Panc1 (cell line): Measurements from ENCODE around the gene DBH. TPM values are rescaled to one million over a fixed set of nuclear protein-coding genes. Genes with fewer than 3 reads are reported as not detected.
A peak's percentile ranks its signal among the peaks of the same experiment; 100 is the strongest.

ENCODE experiments used
- ATAC-seq: fragments of 200-7000 bp; cut with Tn5 transposase; 2 replicates; pipeline ENCODE4 v1.9.1; 2020; ENCODE audit warnings: mild to moderate bottlenecking, moderate library complexity
- BruUV-seq: library from RNA; stranded (reverse); fragments of 400-500 nt; replicated peaks from 2 replicates; lab custom pipeline; 2021; lab: Mats Ljungman, UMichigan
- CTCF ChIA-PET: fragments of 300-600 bp; sonication (Branson Sonifier 250); formaldehyde crosslinking; loops from one replicate; lab custom pipeline; 2022; ENCODE audit warnings: antibody characterized with exemption; lab: Charles Lee
- POLR2A ChIA-PET: fragments of 300-600 bp; sonication (Branson Sonifier 250); formaldehyde crosslinking; loops from one replicate; lab custom pipeline; 2022; ENCODE audit warnings: antibody characterized with exemption; lab: Charles Lee
- DNase-seq: peaks from one replicate; pipeline ENCODE4 v3.0.0-alpha.2; 2010; ENCODE audit warnings: low read depth, low spot score
- H3K27ac ChIP-seq: 2 replicates; pipeline ENCODE4 v1.5.1; 2011; ENCODE audit warnings: mild to moderate bottlenecking, low read length, inconsistent platforms
- H3K27me3 ChIP-seq: fragments of 200-500 bp; sonication (Bioruptor generic); 2 replicates; pipeline ENCODE4 v1.6.0; 2014; ENCODE audit warnings: low read length, inconsistent platforms; ENCODE audit not compliant: control insufficient read depth, insufficient read depth
- H3K36me3 ChIP-seq: fragments of 200-500 bp; sonication (Bioruptor generic); 2 replicates; pipeline ENCODE4 v1.5.1; 2014; ENCODE audit warnings: inconsistent platforms, mild to moderate bottlenecking, low read length, moderate library complexity; ENCODE audit not compliant: control insufficient read depth, insufficient read depth
- H3K4me1 ChIP-seq: 2 replicates; pipeline ENCODE4 v1.5.1; 2011; ENCODE audit warnings: inconsistent platforms, mild to moderate bottlenecking, low read length, moderate library complexity; ENCODE audit not compliant: control insufficient read depth, insufficient read depth
- H3K4me3 ChIP-seq, 2 experiments: 2 replicates each; pipeline ENCODE4 v1.5.1; 2011 to 2012; ENCODE audit warnings: low read depth in 2 of 2, low read length in 2 of 2, mild to moderate bottlenecking in 2 of 2, inconsistent platforms in 1 of 2, moderate library complexity in 1 of 2
- H3K9me3 ChIP-seq: fragments of 200-500 bp; sonication (Bioruptor generic); 2 replicates; pipeline ENCODE4 v1.5.1; 2014; ENCODE audit warnings: low read depth, mild to moderate bottlenecking, inconsistent platforms, low read length, moderate library complexity; ENCODE audit not compliant: control insufficient read depth, insufficient read depth
- CTCF ChIP-seq: fragments of 450-650 bp; IDR thresholded peaks from 2 replicates; pipeline ENCODE4 v1.5.1; 2017; ENCODE audit warnings: mild to moderate bottlenecking
- POLR2AphosphoS5 ChIP-seq: IDR thresholded peaks from 2 replicates; pipeline ENCODE4 v1.6.1; 2012; ENCODE audit warnings: mild to moderate bottlenecking, low read depth, low read length, moderate library complexity
- REST ChIP-seq, 2 experiments: IDR thresholded peaks; 2 replicates each; pipeline ENCODE4 v1.6.1; 2011 to 2012; ENCODE audit warnings: low read depth in 2 of 2, control low read depth in 1 of 2, low read length in 1 of 2, mild to moderate bottlenecking in 1 of 2, moderate library complexity in 1 of 2; ENCODE audit not compliant: insufficient read depth in 1 of 2
- SIN3A ChIP-seq: IDR thresholded peaks from 2 replicates; pipeline ENCODE4 v1.6.1; 2012; ENCODE audit warnings: low read depth, mild to moderate bottlenecking, low read length, moderate library complexity, borderline replicate concordance; ENCODE audit not compliant: insufficient read depth
- TCF7L2 ChIP-seq: IDR thresholded peaks from 2 replicates; pipeline ENCODE4 v1.6.1; 2011; ENCODE audit warnings: mild to moderate bottlenecking, low read depth, low read length, inconsistent platforms
- in situ Hi-C: cut with HindIII; loops from 2 replicates; pipeline ENCODE4 v1.10.0; 2016; ENCODE audit warnings: low sequenced_read_pairs, low pct_unique_long_range_greater_than_20kb
- intact Hi-C: fragments of 100-400 bp; cut with micrococcal nuclease; formaldehyde crosslinking; loops from one replicate; pipeline ENCODE4 v1.10.0; 2022; ENCODE audit not compliant: unreplicated experiment
- total RNA-seq: library from RNA; stranded (reverse); gene quantifications from one replicate; pipeline ENCODE4 v1.2.1, GENCODE V29; 2021; ENCODE audit not compliant: unreplicated experiment

The DBH gene
- total RNA-seq, 1 experiment from 2014 or later = not detected

GRCh38 chr9:133635098-133635497 lies 1.1 kb upstream of the DBH start:
- ChIA-PET POLR2A (no interaction called here), CTCF (no interaction called here)
- DNase-seq (no peak), ATAC-seq (no peak)
- BruUV-seq = no TSS peak
- no peak overlapping the region for H3K27ac ChIP-seq
- in situ Hi-C loops = no loop called here
- no peaks in the 10 kb centered on the region for H3K27me3 ChIP-seq
- TF ChIP-seq REST (IDR thresholded peaks at IDR 0.05; ENCODE audit: insufficient read depth in 1 of 2, low read depth in 2 of 2, low read length in 1 of 2) (no peak), CTCF (no peak), SIN3A (no peak), TCF7L2 (no peak), POLR2AphosphoS5 (no peak)
- H3K4me1 ChIP-seq = no peaks in the 10 kb centered on the region
- intact Hi-C loops = no loop called here
- H3K4me3 ChIP-seq = no peak overlapping the region
- H3K9me3 ChIP-seq = no peaks in the 10 kb centered on the region
- H3K36me3 ChIP-seq = no peaks in the 10 kb centered on the region

GRCh38 chr9:133636902-133637301 lies 739 bp downstream of the DBH start:
- no peak for DNase-seq
- Histone ChIP-seq H3K4me3 (peak overlapping the region in 1 of 2 experiments; percentile 4; a peak in 1 of 4 replicates), H3K4me1 (no peaks in the 10 kb centered on the region), H3K9me3 (no peaks in the 10 kb centered on the region), H3K36me3 (no peaks in the 10 kb centered on the region), H3K27me3 (no peaks in the 10 kb centered on the region), H3K27ac (no peak overlapping the region)
- ATAC-seq = no peak
- CTCF ChIA-PET = no interaction called here
- POLR2A ChIA-PET = no interaction called here
- intact Hi-C loops (no loop called here), in situ Hi-C loops (no loop called here)
- BruUV-seq = no TSS peak
- TF ChIP-seq TCF7L2 = no peak
- TF ChIP-seq REST (IDR thresholded peaks at IDR 0.05; ENCODE audit: insufficient read depth in 1 of 2, low read depth in 2 of 2, low read length in 1 of 2) = no peak
- TF ChIP-seq POLR2AphosphoS5 = no peak
- TF ChIP-seq SIN3A = no peak
- no peak for TF ChIP-seq CTCF
